ENCODE data around the gene PHGDH. TPM values are rescaled to one million over a fixed set of nuclear protein-coding genes. Genes with fewer than 3 reads are reported as not detected.
"Not testable (repeated sequence)": the region's sequence is repeated elsewhere in the genome, so short reads cannot be mapped to it uniquely, and the experiment has no call there.

Gene PHGDH
- total RNA-seq, 2 experiments from 2014 or later = 422 to 439 TPM

DNA sequence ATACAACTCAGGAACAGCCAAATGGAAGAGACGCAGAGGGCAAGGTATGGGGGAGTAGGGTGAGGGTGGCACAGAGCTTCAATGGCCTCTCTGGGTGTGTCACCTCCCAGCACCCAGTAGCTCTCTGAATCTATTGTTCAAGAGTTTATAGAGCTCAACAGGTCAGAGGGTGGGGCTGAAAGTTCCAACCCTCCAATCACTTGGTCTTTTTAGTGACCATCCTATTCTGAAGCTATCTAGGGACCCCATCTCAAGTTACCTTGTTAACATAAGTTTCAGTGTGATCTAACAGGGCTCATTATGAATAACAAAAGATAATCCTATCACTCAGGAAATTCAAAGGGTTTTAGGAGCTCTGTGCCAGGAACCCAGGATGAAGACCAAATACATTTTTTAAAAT is 32.5 kb upstream of the PHGDH start:
- peaks cover 5% of the 10 kb centered on the region for H3K4me1 Mint-ChIP-seq (ENCODE audit: low read depth)
- H3K36me3 Mint-ChIP-seq (ENCODE audit: low read depth) = no peaks in the 10 kb centered on the region
- H3K4me3 Mint-ChIP-seq = no peak overlapping the region
- no peak overlapping the region for H3K27ac Mint-ChIP-seq
- DNase-seq = no peak
- peaks cover 6% of the 10 kb centered on the region for H3K27me3 Mint-ChIP-seq (ENCODE audit: low read depth)
- CTCF ChIA-PET = interaction anchor here (1.6 to 10.2 kb wide), 3 partner anchors 10 to 64 kb away, joined by 3 to 197 read pairs (median 4); no protein-coding TSS in a partner anchor
- intact Hi-C loops (cut with micrococcal nuclease) = loop anchor here (10.0 kb wide), 1 partner anchor 204 kb away; no protein-coding TSS in a partner anchor
- H3K9me3 Mint-ChIP-seq = no peaks in the 10 kb centered on the region

GRCh38 chr1:119680193-119680592 is 31.5 kb upstream of the PHGDH start:
- CTCF ChIA-PET = interaction anchor here (0.6 to 10.2 kb wide), 4 partner anchors 18 to 206 kb away, joined by 3 to 197 read pairs (median 3); no protein-coding TSS in a partner anchor
- intact Hi-C loops (cut with micrococcal nuclease) = no loop called here
- peaks cover 6% of the 10 kb centered on the region for H3K27me3 Mint-ChIP-seq (ENCODE audit: low read depth)
- DNase-seq = no peak
- H3K4me3 Mint-ChIP-seq = no peak overlapping the region
- H3K9me3 Mint-ChIP-seq = no peaks in the 10 kb centered on the region
- H3K36me3 Mint-ChIP-seq (ENCODE audit: low read depth) = no peaks in the 10 kb centered on the region
- H3K27ac Mint-ChIP-seq = no peak overlapping the region
- H3K4me1 Mint-ChIP-seq (ENCODE audit: low read depth) = peaks cover 5% of the 10 kb centered on the region

GRCh38 chr1:119680723-119681122 is 31.0 kb upstream of the PHGDH start:
- Mint-ChIP-seq H3K4me1 (ENCODE audit: low read depth) (peaks cover under 1% of the 10 kb centered on the region), H3K36me3 (ENCODE audit: low read depth) (no peaks in the 10 kb centered on the region), H3K4me3 (no peak overlapping the region), H3K9me3 (no peaks in the 10 kb centered on the region), H3K27me3 (ENCODE audit: low read depth) (peaks cover 1% of the 10 kb centered on the region), H3K27ac (no peak overlapping the region)
- CTCF ChIA-PET = interaction anchor here (0.6 to 10.2 kb wide), 3 partner anchors 47 to 206 kb away, joined by 3 to 197 read pairs (median 3); no protein-coding TSS in a partner anchor
- DNase-seq = no peak
- intact Hi-C loops (cut with micrococcal nuclease) = no loop called here

- H3K4me3 Mint-ChIP-seq = no peak overlapping the region
- H3K4me1 Mint-ChIP-seq (ENCODE audit: low read depth) = no peaks in the 10 kb centered on the region
- H3K27ac Mint-ChIP-seq = no peak overlapping the region
- no peaks in the 10 kb centered on the region for H3K9me3 Mint-ChIP-seq
- CTCF ChIA-PET = interaction anchor here (1.0 kb wide), 1 partner anchor 26 kb away, joined by 3 read pairs; no protein-coding TSS in a partner anchor
- no peak for DNase-seq
- no peaks in the 10 kb centered on the region for H3K36me3 Mint-ChIP-seq (ENCODE audit: low read depth)
- intact Hi-C loops (cut with micrococcal nuclease) = no loop called here
- no peaks in the 10 kb centered on the region for H3K27me3 Mint-ChIP-seq (ENCODE audit: low read depth)
Measured at GRCh38 chr1:119681560-119681959, 30.2 kb upstream of the PHGDH start.

DNA sequence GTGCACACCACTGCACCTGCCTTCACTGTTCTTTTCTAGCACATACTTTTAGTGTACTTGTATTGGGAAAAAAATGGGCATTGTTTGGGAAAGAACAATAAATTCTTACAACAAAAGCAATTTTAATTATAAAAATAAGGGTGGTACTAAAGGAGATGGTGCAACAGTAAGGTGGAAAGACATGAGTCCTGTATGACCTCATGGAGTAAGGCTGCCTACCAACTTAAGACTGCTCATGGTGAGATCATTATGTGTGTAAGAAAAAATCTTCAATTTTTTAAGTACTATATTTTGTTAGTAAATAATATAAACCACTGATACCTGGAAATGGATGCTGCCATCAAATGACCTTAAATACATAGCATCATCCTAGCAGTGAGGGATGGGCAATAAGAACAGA is 29.6 kb upstream of the PHGDH start:
- no peak overlapping the region for H3K27ac Mint-ChIP-seq
- CTCF ChIA-PET = interaction anchor here (1.0 kb wide), 1 partner anchor 26 kb away, joined by 3 read pairs; no protein-coding TSS in a partner anchor
- no peak for DNase-seq
- no peak overlapping the region for H3K4me3 Mint-ChIP-seq
- intact Hi-C loops (cut with micrococcal nuclease) = no loop called here
- H3K36me3 Mint-ChIP-seq (ENCODE audit: low read depth) = no peaks in the 10 kb centered on the region
- H3K27me3 Mint-ChIP-seq (ENCODE audit: low read depth) = no peaks in the 10 kb centered on the region
- no peaks in the 10 kb centered on the region for H3K9me3 Mint-ChIP-seq
- no peaks in the 10 kb centered on the region for H3K4me1 Mint-ChIP-seq (ENCODE audit: low read depth)

GRCh38 chr1:119683893-119684292 is 27.8 kb upstream of the PHGDH start:
- H3K4me3 Mint-ChIP-seq = no peak overlapping the region
- no peaks in the 10 kb centered on the region for H3K9me3 Mint-ChIP-seq
- CTCF ChIA-PET = interaction anchor here (0.6 to 2.1 kb wide), 3 partner anchors 9 to 17 kb away, joined by 4 to 13 read pairs (median 5); no protein-coding TSS in a partner anchor
- no peaks in the 10 kb centered on the region for H3K27me3 Mint-ChIP-seq (ENCODE audit: low read depth)
- H3K27ac Mint-ChIP-seq = no peak overlapping the region
- intact Hi-C loops (cut with micrococcal nuclease) = no loop called here
- no peak for DNase-seq
- H3K36me3 Mint-ChIP-seq (ENCODE audit: low read depth) = no peaks in the 10 kb centered on the region
- H3K4me1 Mint-ChIP-seq (ENCODE audit: low read depth) = no peaks in the 10 kb centered on the region

DNA sequence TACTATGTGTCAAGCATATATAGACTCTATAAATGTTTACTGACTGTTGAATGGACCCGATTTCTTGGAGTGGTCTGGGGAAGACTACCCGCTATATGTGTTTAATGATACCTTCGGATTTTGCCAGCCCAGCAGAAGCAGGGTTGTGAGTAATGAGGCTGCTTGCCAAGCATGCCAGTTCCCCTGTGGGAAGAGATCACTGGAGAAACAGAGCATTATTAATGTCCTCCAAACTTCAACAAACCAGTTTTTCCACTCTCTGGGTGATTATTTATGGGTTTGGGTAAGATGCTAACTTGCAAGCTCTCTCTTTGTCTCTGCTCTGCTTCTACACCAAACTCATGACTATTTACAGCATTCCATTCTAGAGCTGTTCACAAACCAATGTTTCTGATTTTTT is 25.1 kb upstream of the PHGDH start:
- DNase-seq = no peak
- Mint-ChIP-seq H3K27ac (no peak overlapping the region), H3K4me3 (no peak overlapping the region), H3K36me3 (ENCODE audit: low read depth) (no peaks in the 10 kb centered on the region), H3K9me3 (no peaks in the 10 kb centered on the region), H3K4me1 (ENCODE audit: low read depth) (no peaks in the 10 kb centered on the region), H3K27me3 (ENCODE audit: low read depth) (no peaks in the 10 kb centered on the region)
- intact Hi-C loops (cut with micrococcal nuclease) = no loop called here
- CTCF ChIA-PET = interaction anchor here (2.1 kb wide), 1 partner anchor 11 kb away, joined by 12 read pairs; no protein-coding TSS in a partner anchor

DNA sequence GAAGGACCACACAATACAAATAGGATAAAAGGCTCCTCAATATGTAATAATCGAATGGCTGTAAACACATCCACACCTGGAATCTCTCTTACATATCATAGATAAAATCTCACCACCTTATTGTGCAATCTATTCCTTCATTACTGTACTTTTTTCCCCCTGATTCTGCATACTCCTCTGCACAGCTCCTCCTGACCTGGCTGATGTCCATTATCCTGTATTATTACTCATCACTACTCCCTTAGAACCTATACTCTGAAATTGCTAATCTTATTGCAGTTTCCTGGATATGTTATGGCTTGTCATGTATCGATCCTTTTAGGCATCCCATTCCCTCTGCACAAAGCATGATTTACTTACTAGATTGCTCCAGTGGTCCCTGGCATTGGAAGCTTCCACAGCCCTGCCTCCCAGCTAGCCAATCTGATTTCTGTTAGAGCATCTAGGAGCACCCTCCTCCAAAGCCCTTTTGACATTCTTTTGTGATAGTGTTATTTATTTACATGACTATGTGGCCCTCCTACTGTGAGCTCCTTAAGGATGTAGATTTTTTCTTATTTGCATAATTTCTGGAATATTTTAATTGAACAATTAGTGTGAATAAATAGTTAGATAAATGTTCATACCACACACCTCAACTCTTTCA is 24.2 kb upstream of the PHGDH start:
- intact Hi-C loops (cut with micrococcal nuclease) = no loop called here
- no peak overlapping the region for H3K27ac Mint-ChIP-seq

DNA sequence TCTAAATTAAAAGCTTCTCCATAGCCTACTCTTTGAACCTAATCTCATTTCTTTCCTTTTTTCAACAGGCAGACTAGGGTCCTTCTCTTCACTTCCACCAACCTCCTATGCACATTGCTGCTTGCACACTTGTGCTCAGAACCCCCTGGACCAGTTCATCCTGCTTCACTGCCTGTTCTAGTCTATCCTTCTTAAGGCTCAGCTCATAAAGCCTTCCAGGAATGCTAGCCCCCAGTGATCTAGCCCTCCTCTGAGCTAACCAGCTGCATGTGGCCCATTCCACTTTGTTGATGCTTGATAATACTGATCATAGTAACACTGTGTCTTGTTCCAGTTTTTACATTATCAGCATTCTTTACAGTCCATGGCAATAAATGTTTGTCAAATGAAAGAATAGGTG is 22.9 kb upstream of the PHGDH start:
- intact Hi-C loops (cut with micrococcal nuclease) = no loop called here
- H3K27me3 Mint-ChIP-seq (ENCODE audit: low read depth) = peaks cover 3% of the 10 kb centered on the region
- peaks cover 2% of the 10 kb centered on the region for H3K9me3 Mint-ChIP-seq
- H3K4me1 Mint-ChIP-seq (ENCODE audit: low read depth) = no peaks in the 10 kb centered on the region
- CTCF ChIA-PET = interaction anchor here (1.4 to 1.8 kb wide), 2 partner anchors 11 to 13 kb away, joined by 4 to 9 read pairs; no protein-coding TSS in a partner anchor
- DNase-seq = no peak
- no peak overlapping the region for H3K4me3 Mint-ChIP-seq
- H3K27ac Mint-ChIP-seq = no peak overlapping the region
- H3K36me3 Mint-ChIP-seq (ENCODE audit: low read depth) = no peaks in the 10 kb centered on the region

More for the DNA sequence above, 24.2 kb upstream of the PHGDH start:
- Mint-ChIP-seq H3K4me1 (ENCODE audit: low read depth) (no peaks in the 10 kb centered on the region), H3K9me3 (peaks cover under 1% of the 10 kb centered on the region), H3K27me3 (ENCODE audit: low read depth) (no peaks in the 10 kb centered on the region), H3K36me3 (ENCODE audit: low read depth) (no peaks in the 10 kb centered on the region), H3K4me3 (no peak overlapping the region)
- CTCF ChIA-PET = interaction anchor here (0.6 to 2.1 kb wide), 2 partner anchors 12 to 449 kb away, joined by 3 to 12 read pairs; no protein-coding TSS in a partner anchor
- DNase-seq = no peak

DNA sequence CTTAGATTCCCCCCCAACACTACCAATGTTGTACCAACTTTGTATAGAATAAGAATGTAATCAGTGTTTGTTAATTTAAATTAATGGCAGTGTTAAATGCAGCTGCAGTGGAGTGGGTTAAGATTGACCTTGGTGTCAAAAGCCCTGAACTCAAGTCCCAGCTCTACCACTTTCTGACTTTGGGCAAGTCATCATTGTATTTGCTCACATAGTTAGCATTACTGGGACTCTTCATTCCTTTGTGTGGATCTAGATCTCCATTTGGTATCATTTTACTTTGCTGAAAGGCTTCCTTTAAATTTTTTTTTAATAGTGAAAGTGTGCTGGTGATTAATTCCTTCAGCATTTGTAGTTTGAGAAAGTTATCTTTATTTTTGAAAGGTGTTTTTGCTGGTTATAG is 22.2 kb upstream of the PHGDH start:
- H3K27me3 Mint-ChIP-seq (ENCODE audit: low read depth) = peaks cover 8% of the 10 kb centered on the region
- CTCF ChIA-PET = interaction anchor here (1.4 to 1.8 kb wide), 2 partner anchors 11 to 14 kb away, joined by 4 to 9 read pairs; no protein-coding TSS in a partner anchor
- peaks cover 1% of the 10 kb centered on the region for H3K36me3 Mint-ChIP-seq (ENCODE audit: low read depth)
- no peak overlapping the region for H3K27ac Mint-ChIP-seq
- peaks cover 2% of the 10 kb centered on the region for H3K9me3 Mint-ChIP-seq
- no peak for DNase-seq
- H3K4me1 Mint-ChIP-seq (ENCODE audit: low read depth) = no peaks in the 10 kb centered on the region
- no peak overlapping the region for H3K4me3 Mint-ChIP-seq
- intact Hi-C loops (cut with micrococcal nuclease) = no loop called here

DNA sequence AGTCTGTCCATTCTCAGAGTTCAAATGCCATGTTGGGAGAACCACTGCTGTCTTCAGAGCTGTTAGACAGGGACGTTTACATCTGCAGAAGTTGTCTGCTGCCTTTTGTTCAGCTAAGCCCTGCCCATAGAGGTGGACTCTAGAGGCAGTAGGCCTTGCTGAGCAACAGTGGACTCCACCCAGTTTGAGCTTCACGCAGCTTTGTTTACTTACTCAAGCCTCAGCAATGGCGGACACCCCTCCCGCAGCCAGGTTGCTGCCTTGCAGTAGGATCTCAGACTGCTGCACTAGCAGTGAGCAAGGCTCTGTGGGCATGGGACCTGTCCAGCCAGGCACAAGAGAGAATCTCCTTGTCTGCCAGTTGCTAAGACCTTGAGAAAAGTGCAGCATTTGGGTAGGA is 14.9 kb upstream of the PHGDH start:
- H3K36me3 Mint-ChIP-seq (ENCODE audit: low read depth); intact Hi-C loops (cut with micrococcal nuclease); DNase-seq; H3K4me1 Mint-ChIP-seq (ENCODE audit: low read depth); H3K4me3 Mint-ChIP-seq; H3K27ac Mint-ChIP-seq; CTCF ChIA-PET: not testable (repeated sequence)
- Mint-ChIP-seq H3K27me3 (ENCODE audit: low read depth) (peaks cover 16% of the 10 kb centered on the region), H3K9me3 (peaks cover 12% of the 10 kb centered on the region)

- Mint-ChIP-seq H3K27me3 (ENCODE audit: low read depth) (peaks cover 16% of the 10 kb centered on the region), H3K27ac (no peak overlapping the region), H3K36me3 (ENCODE audit: low read depth) (peaks cover 4% of the 10 kb centered on the region), H3K4me3 (no peak overlapping the region), H3K9me3 (peaks cover 16% of the 10 kb centered on the region), H3K4me1 (ENCODE audit: low read depth) (no peaks in the 10 kb centered on the region)
- intact Hi-C loops (cut with micrococcal nuclease) = no loop called here
- CTCF ChIA-PET = no interaction called here
- DNase-seq = no peak
Measured at GRCh38 chr1:119697598-119697997, 14.1 kb upstream of the PHGDH start.

DNA sequence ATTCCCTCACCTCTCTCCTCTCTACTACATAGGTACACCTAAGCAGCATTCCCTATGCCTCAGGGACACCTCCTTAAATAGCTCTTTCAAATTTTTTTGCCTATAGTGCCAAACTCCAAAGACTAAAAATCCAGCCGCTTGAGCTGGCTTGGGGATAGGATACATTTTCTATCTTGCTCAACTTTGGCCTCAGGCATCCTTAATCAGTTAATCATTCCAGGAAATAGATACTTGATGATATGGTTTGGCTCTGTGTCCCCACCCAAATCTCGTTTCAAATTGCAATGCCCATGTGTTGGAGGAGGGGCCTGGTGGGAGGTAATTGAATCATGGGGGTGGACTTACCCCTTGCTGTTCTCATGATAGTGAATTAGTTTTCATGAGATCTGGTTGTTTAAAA is 11.4 kb upstream of the PHGDH start:
- Mint-ChIP-seq H3K4me3 (no peak overlapping the region), H3K9me3 (peaks cover 17% of the 10 kb centered on the region), H3K27me3 (ENCODE audit: low read depth) (peaks cover 9% of the 10 kb centered on the region), H3K4me1 (ENCODE audit: low read depth) (no peaks in the 10 kb centered on the region), H3K36me3 (ENCODE audit: low read depth) (peaks cover 3% of the 10 kb centered on the region), H3K27ac (no peak overlapping the region)
- CTCF ChIA-PET = no interaction called here
- intact Hi-C loops (cut with micrococcal nuclease) = no loop called here
- no peak for DNase-seq
